SJSA1 (cell line): ENCODE results near the gene FABP2. TPM values are rescaled to one million over a fixed set of nuclear protein-coding genes. Genes with fewer than 3 reads are reported as not detected.
"Not testable (repeated sequence)": the region's sequence is repeated elsewhere in the genome, so short reads cannot be mapped to it uniquely, and the experiment has no call there.

ENCODE experiments used
- DNase-seq, 2 experiments: peaks; one replicate each; pipeline ENCODE4 v3.0.0-alpha.2; 2015 to 2020; ENCODE audit warnings: low spot score in 2 of 2, low read depth in 1 of 2
- H3K27ac ChIP-seq: fragments of 250-450 bp; sonication (Bioruptor Pico); 2 replicates; pipeline ENCODE4 v1.5.1; 2020; ENCODE audit warnings: mild to moderate bottlenecking, moderate library complexity
- H3K27me3 ChIP-seq: fragments of 250-450 bp; sonication (Bioruptor Pico); replicated peaks from 2 replicates; pipeline ENCODE4 v1.5.1; 2020; ENCODE audit warnings: mild to moderate bottlenecking, moderate library complexity
- H3K36me3 ChIP-seq: fragments of 250-450 bp; sonication (Bioruptor Pico); 2 replicates; pipeline ENCODE4 v1.5.1; 2020; ENCODE audit warnings: mild to moderate bottlenecking
- H3K4me1 ChIP-seq: fragments of 250-450 bp; sonication (Bioruptor Pico); replicated peaks from 2 replicates; pipeline ENCODE4 v1.6.1; 2021; ENCODE audit warnings: mild to moderate bottlenecking
- H3K4me3 ChIP-seq: fragments of 250-450 bp; sonication (Bioruptor Pico); 2 replicates; pipeline ENCODE4 v1.5.1; 2020; ENCODE audit warnings: mild to moderate bottlenecking
- H3K9me3 ChIP-seq: fragments of 250-450 bp; sonication (Bioruptor Pico); replicated peaks from 2 replicates; pipeline ENCODE4 v1.5.1; 2020; ENCODE audit warnings: mild to moderate bottlenecking
- total RNA-seq: library from RNA; depleted of rRNA; stranded (reverse); fragments of >200 nt; shearing (Covaris generic); gene quantifications from 2 replicates; pipeline ENCODE4 v1.2.3, GENCODE V29; 2014

FABP2 gene
- total RNA-seq, 1 experiment from 2014 or later, result not detected

DNA sequence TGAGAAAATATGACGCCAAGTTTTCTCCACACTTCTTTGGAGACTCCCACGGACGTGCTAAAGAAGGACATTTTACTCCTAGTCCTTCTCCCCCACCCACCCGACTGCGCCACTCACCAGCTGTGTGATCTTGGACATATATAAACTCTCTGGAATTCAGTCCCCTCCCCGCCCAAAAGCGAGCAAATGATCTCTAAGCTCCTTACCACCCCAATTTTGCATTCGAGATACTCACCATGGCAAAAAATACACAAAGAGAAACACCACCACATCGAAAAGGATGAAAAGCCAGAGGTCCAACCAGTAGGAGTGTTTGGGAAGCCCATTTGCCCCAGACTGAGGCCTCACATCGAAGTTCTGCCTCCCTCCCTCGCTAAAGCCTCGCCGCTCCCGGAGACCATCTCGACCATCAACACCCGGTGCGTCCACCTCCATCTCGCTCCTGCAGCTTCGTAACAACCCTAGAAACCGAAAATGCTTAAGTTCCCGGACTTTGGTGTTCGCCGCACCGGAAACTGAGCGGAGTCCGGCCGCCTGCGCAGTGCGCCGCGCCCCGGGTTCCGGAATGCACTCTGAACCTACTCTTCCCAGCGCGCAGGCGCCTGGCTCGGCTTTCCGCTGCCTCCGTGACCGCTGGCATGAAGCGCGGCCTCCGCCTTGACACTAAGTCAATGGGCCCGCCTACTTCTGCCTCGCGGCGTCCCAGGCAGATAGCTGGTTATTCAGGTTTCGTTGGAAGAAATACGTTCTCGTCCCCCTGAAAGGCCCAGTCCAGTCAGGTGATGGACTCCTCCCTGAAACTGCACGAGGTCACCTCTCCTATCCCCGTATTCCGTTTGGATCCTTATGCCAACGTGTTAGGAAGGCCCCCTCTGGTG, 21.6 kb downstream of the FABP2 start:
- Histone ChIP-seq H3K4me1 (peaks cover 14% of the 10 kb centered on the region), H3K4me3 (peak overlapping the region; percentile 55), H3K9me3 (no peaks in the 10 kb centered on the region), H3K36me3 (peaks cover 28% of the 10 kb centered on the region), H3K27ac (peak overlapping the region; percentile 63), H3K27me3 (peaks cover under 1% of the 10 kb centered on the region; the same call in 1 of the 2 replicates)
- DNase-seq, result peak; percentile 85 to 92

- peak overlapping the region; percentile 55 for H3K4me3 ChIP-seq
- H3K27me3 ChIP-seq, result no peaks in the 10 kb centered on the region
- peak in 1 of 2 experiments; percentile 8 for DNase-seq
- peak overlapping the region; percentile 63 for H3K27ac ChIP-seq
- H3K36me3 ChIP-seq, result peaks cover 28% of the 10 kb centered on the region
- peaks cover 14% of the 10 kb centered on the region for H3K4me1 ChIP-seq
- H3K9me3 ChIP-seq, result no peaks in the 10 kb centered on the region
Measured at GRCh38 chr4:119299741-119300100, 22.2 kb downstream of the FABP2 start.

DNA sequence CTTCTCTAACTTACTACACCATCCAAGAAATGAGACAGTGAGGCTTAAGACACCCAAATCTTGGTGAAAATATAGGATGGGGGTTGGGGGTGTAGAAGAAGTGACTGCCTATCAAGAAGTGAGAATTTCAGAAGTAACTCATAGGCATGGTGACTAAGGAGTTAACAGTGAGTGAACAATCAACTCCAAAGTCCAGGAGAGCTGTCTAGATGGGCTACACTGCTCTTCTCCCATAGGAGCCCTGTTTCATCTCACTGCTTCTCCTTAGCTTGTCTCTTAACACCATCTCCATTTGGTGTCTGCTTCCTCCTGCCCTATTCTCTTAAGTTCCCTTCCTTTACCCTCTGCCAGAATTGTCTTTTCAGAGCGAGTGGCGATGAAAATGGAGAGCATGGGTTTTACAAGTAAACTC, 22.7 kb downstream of the FABP2 start:
- peak in 1 of 2 experiments; percentile 8 for DNase-seq
- Histone ChIP-seq H3K27me3 (no peaks in the 10 kb centered on the region), H3K4me3 (peak overlapping the region; percentile 55), H3K36me3 (peaks cover 28% of the 10 kb centered on the region), H3K9me3 (no peaks in the 10 kb centered on the region), H3K4me1 (peaks cover 14% of the 10 kb centered on the region), H3K27ac (peak overlapping the region; percentile 63)

DNA sequence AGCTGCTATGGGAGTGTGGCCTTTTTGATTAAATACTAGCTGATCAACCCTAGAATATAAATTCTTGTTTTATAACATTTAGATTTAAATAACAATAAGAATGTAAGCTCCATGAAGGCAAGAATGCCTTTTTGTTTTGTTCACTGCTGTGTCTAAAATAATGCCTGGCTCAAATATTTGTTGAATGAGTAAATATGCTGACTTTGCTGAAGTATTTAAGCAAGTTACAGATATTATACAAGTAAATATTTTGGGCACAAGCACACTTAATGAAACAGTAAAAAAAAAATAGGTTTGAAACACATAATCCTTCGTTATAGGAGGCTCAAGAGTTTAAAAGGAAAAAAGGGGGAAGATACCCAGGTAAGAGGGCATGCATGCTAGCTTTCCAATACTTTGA, 24.1 kb downstream of the FABP2 start:
- H3K27me3 ChIP-seq, result no peaks in the 10 kb centered on the region
- H3K4me3 ChIP-seq, result no peak overlapping the region
- H3K27ac ChIP-seq, result no peak overlapping the region
- H3K36me3 ChIP-seq, result peaks cover 33% of the 10 kb centered on the region
- H3K9me3 ChIP-seq, result no peaks in the 10 kb centered on the region
- no peak for DNase-seq
- peaks cover 14% of the 10 kb centered on the region for H3K4me1 ChIP-seq

- Histone ChIP-seq H3K27me3 (no peaks in the 10 kb centered on the region), H3K4me1 (peaks cover 14% of the 10 kb centered on the region), H3K27ac (no peak overlapping the region), H3K4me3 (no peak overlapping the region), H3K36me3 (peaks cover 39% of the 10 kb centered on the region), H3K9me3 (no peaks in the 10 kb centered on the region)
- DNase-seq, result no peak
Measured at GRCh38 chr4:119296356-119296755, 25.6 kb downstream of the FABP2 start.

GRCh38 chr4:119290598-119290997, 31.3 kb downstream of the FABP2 start:
- H3K36me3 ChIP-seq, result peaks cover 14% of the 10 kb centered on the region
- no peak overlapping the region for H3K27ac ChIP-seq
- H3K4me1 ChIP-seq, result peaks cover 2% of the 10 kb centered on the region
- no peak for DNase-seq
- no peak overlapping the region for H3K4me3 ChIP-seq
- no peaks in the 10 kb centered on the region for H3K9me3 ChIP-seq
- no peaks in the 10 kb centered on the region for H3K27me3 ChIP-seq

- no peak overlapping the region for H3K27ac ChIP-seq
- H3K27me3 ChIP-seq, result no peaks in the 10 kb centered on the region
- DNase-seq, result no peak
- H3K36me3 ChIP-seq, result peaks cover 14% of the 10 kb centered on the region
- peaks cover 12% of the 10 kb centered on the region for H3K4me1 ChIP-seq
- no peaks in the 10 kb centered on the region for H3K9me3 ChIP-seq
- H3K4me3 ChIP-seq, result no peak overlapping the region
Measured at GRCh38 chr4:119289313-119289712, 32.6 kb downstream of the FABP2 start.

DNA sequence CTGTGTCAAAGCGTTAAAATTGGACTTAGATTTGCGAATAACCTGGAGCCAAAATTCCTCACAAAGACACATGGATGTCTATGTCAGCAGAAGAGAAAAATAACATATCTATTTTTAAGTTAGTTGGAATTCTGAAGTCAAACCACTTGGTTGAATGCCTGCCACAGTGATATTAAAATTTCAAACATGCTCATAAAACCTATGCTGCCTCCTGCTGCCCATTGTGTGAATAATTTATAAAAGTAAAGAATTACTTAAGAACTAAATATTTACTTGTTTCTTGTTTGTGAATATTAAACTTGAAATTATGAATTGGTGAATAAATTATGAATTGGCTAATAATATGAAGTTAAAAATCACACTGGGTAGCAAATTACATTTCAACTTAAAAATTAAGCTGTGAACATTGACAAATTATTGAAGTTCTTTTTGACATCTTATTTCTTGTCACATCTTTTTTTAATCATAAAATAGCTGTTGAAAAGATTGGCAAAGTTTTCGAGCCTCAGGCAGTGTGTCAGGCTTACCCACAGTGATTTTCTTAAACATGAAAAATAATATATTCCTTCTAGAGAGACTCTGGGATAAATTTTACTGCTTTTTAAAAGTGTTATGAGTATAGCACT, 35.4 kb downstream of the FABP2 start:
- Histone ChIP-seq H3K4me1 (peaks cover 12% of the 10 kb centered on the region), H3K36me3 (0 out of 2 replicates have a peak, but pooled peaks cover 3% of the 10 kb centered on the region), H3K27ac (no peak overlapping the region), H3K27me3 (no peaks in the 10 kb centered on the region), H3K9me3 (no peaks in the 10 kb centered on the region), H3K4me3 (no peak overlapping the region)
- peak in 1 of 2 experiments; percentile 52 for DNase-seq

DNA sequence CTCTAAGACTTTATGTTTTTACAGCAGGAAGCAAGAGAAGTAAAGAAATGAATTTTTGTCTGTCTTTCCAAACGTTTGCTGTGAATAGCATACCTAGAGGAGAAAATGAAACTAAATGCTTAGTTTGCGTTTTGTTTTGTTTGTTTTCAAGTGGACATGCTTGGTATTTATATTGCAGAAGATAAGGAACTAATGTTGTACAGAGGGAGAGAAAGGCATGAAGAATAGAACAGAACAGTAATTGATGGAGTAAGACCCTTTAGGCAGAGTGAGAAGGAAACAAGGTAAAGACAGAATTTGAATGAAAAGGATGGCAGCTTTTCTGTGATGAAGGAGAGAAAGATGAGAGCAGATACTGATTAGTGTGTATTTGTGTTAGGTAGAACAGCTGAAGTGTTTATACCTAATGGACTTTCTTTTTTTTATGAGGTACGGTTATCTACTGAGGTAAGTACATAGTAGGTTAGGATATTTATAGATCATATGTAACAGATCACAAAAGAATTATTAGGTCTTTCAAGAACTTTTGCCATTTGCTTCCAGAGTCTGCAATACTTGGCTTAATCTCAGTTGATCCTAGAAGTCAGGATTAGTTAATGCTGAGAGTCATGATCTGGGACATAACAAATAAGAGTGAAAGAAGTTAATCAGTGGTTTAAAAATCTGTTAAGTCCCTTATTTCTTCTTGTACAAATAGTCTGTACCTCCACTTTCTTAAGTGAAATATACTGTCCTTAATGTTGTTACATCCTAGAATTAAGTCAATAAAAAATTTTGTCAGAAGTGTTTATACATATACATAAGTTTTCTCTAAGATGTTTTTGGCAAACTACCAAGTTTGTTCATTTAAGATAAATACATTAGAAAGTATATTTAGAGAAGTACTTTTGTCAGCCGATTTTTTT, 36.8 kb downstream of the FABP2 start:
- DNase-seq, result peak in 1 of 2 experiments; percentile 54
- no peaks in the 10 kb centered on the region for H3K9me3 ChIP-seq
- H3K4me3 ChIP-seq, result peak overlapping the region; percentile 8
- no peaks in the 10 kb centered on the region for H3K27me3 ChIP-seq
- peaks cover 12% of the 10 kb centered on the region for H3K4me1 ChIP-seq
- peak overlapping the region; percentile 10 for H3K27ac ChIP-seq
- H3K36me3 ChIP-seq, result peaks cover 6% of the 10 kb centered on the region; the same call in 1 of the 2 replicates

DNA sequence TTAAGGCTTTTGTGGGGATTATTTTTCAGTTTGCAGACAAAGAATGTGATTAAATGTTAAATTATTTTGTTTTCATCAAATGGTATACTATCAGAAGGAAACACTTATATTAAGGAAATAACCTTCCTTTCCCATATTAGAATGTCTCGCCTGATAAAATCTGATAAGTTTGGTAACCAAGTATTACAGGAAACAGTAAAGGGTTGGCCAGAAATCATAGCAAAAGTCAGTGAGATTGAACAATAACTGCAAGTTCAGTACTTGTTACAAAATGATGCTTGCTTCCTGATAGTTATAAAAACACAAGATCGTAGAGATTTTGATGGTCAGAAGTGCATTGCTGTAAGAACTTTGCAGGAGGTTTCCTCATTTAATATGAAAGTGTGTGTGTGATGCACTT, 40.5 kb downstream of the FABP2 start:
- no peaks in the 10 kb centered on the region for H3K27me3 ChIP-seq
- DNase-seq, result no peak
- H3K9me3 ChIP-seq, result no peaks in the 10 kb centered on the region
- no peak overlapping the region for H3K27ac ChIP-seq
- peaks cover 12% of the 10 kb centered on the region for H3K4me1 ChIP-seq
- H3K36me3 ChIP-seq, result peaks cover 6% of the 10 kb centered on the region; the same call in 1 of the 2 replicates
- no peak overlapping the region for H3K4me3 ChIP-seq

- not testable (repeated sequence) for H3K36me3 ChIP-seq, DNase-seq
Measured at GRCh38 chr4:119279945-119280344, 42.0 kb downstream of the FABP2 start.

DNA sequence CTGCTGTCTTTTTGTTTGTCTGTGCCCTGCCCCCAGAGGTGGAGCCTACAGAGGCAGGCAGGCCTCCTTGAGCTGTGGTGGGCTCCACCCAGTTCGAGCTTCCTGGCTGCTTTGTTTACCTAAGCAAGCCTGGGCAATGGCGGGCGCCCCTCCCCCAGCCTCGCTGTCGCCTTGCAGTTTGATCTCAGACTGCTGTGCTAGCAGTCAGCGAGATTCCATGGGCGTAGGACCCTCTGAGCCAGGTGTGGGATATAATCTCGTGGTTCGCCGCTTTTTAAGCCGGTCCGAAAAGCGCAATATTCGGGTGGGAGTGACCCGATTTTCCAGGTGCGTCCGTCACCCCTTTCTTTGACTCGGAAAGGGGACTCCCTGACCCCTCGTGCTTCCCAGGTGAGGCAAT, 42.4 kb downstream of the FABP2 start:
- not testable (repeated sequence) for H3K4me1 ChIP-seq, H3K27me3 ChIP-seq, H3K27ac ChIP-seq, DNase-seq, H3K9me3 ChIP-seq, H3K36me3 ChIP-seq, H3K4me3 ChIP-seq

More at GRCh38 chr4:119279945-119280344, 42.0 kb downstream of the FABP2 start:
- H3K4me1 ChIP-seq, H3K9me3 ChIP-seq, H3K4me3 ChIP-seq, H3K27ac ChIP-seq, H3K27me3 ChIP-seq: not testable (repeated sequence)

DNA sequence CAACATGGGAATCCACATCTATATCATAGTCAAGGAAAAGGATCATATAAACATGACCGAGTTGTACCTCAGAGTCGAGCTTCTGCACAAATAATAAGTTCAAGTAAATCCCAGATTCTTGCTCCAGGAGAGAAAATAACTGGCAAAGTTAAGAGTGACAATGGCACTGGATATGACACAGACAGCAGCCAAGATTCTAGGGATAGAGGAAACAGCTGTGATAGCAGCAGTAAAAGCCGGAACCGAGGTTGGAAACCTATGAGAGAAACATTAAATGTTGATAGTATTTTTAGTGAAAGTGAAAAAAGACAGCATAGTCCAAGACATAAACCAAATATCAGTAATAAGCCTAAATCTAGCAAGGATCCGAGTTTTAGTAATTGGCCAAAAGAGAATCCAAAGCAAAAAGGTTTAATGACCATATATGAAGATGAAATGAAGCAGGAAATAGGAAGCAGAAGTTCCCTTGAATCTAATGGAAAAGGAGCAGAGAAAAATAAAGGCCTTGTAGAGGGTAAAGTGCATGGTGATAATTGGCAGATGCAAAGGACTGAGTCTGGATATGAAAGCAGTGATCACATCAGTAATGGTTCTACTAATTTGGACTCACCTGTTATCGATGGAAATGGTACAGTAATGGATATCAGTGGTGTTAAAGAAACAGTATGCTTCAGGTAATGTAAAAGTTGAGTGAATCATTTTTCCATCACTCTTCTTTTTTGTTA, 50.4 kb downstream of the FABP2 start:
- Histone ChIP-seq H3K36me3 (peaks cover 11% of the 10 kb centered on the region; the same call in 1 of the 2 replicates), H3K27ac (no peak overlapping the region), H3K4me3 (no peak overlapping the region), H3K4me1 (no peaks in the 10 kb centered on the region), H3K27me3 (no peaks in the 10 kb centered on the region), H3K9me3 (no peaks in the 10 kb centered on the region)
- DNase-seq, result no peak
